NCI-H345 treated with DMSO at 0.1 percent for 48 hours (cell line): ENCODE measurements around the gene ZNF215.
"Not testable (repeated sequence)": the region's sequence is repeated elsewhere in the genome, so short reads cannot be mapped to it uniquely, and the experiment has no call there.

Experiments
- DNase-seq: peaks from one replicate; lab custom pipeline; 2025; ENCODE audit not compliant: unreplicated experiment; lab: John Stamatoyannopoulos, UW

ZNF215 gene

DNA sequence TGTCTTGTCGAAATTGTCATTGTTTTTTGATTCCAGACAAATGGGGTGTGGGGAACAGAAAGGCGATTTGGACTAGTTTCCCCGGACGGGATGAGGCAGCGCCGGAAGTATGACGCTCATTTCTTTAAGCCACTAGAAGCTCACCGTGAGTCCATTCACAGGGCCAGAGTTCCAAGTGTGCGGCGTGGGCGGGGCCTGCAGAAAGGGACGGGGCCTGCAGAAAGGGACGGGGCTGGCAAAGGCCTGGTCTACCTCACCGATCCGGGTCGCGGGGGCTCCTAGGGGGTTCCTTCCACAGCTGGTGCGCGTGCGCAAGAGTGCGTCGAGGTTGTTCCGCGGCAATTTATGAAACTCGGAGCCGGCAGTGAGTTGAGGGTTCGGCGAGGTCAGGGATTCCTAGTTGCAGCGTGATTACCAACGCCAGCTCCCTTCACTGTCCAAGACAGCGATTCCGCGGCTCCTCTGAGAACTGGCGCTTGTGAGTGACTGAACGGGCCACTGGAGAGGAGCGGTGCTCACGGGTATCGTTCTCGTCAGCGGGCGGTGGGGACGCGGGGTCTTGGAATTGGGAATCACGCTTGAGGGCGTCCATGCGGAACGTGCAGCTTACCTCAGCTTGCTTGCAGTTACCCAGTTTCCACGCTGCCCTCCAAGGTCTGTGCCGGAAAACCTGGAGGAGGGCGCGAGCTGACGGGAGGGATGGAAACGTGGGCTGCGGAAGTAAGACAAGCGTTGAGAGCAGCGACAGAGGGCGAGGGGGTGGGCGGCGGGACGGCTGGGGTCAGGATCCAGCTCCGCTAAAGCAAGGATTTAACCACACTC lies at the start of gene ZNF215:
Gene ZNF215, plus strand, starts transcription at position 219 of the 822 bp plus-strand sequence. CDS start 5,847 bp downstream, outside the sequence.
- peak; percentile 83 for DNase-seq

DNA sequence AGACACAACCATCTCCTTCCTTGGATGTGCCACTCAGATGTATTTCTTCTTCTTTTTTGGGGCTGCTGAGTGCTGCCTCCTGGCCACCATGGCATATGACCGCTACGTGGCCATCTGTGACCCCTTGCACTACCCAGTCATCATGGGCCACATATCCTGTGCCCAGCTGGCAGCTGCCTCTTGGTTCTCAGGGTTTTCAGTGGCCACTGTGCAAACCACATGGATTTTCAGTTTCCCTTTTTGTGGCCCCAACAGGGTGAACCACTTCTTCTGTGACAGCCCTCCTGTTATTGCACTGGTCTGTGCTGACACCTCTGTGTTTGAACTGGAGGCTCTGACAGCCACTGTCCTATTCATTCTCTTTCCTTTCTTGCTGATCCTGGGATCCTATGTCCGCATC lies 49.3 kb upstream of the ZNF215 start:
- no peak for DNase-seq

DNA sequence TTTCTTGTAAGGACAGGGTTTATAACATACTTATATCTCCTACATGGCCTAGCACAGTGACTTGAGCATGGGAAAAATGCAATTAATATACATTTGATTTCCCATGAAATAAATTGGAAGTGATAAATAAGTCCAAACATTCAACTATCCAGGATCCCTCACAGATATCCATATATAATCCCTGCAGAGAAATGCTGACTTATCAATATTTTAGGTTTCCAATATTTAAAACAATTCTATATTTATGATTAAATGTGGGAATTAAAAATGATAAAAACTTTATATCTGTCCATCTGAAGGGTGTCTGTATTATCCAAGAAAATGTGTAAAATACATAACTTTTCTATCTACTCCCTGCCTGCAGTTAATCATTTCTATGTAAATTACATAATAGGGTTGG lies 43.5 kb upstream of the ZNF215 start:
- DNase-seq: no peak

DNA sequence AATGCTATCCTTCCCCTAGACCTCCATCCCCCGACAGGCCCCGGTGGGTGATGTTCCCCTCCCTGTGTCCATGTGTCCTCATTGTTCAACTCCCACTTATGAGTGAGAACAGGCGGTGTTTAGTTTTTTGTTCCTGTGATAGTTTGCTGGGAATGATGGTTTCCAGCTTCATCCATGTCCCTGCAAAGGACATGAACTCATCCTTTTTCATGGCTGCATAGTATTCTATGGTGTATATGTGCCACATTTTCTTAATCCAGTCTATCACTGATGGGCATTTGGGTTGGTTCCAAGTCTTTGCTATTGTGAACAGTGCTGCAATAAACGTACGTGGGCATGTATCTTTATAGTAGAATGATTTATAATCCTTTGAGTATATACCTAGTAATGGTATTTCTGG lies 38.5 kb upstream of the ZNF215 start:
- not testable (repeated sequence) for DNase-seq

DNA sequence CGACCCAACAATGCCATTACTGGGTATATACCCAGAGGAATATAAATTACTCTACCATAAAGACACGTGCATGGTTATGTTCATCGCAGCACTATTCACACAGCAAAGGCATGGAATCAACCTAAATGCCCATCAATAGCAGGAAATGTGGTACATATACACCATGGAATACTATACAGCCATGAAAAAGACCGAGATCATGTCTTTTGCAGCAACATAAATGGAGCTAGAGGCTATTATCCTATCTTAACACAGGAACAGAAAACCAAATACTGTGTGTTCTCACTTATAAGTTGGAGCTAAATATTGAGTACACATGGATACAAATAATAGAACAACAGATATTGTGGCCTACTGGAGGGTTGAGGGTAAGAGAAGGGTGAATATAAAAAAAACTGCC lies 37.4 kb upstream of the ZNF215 start:
- no peak for DNase-seq

DNA sequence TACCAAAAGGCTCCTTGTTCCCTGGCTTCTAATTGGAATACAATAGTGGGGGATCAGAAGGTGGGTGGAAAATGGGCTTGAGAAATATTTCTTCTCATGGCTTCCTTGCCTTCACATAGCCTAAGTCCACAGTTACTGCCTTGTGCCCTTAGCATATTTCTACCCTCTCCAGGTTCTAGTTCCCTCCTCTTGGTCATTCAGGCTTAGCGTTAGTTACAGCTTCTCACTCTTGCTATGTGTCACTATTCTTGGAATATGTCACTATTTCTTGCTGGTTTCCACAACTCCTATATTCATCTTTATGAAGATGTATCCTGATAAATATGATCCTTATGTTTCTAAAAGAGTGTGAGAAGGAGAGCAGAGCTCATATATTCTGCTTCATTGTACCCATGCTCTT lies 36.4 kb upstream of the ZNF215 start:
- no peak for DNase-seq

DNA sequence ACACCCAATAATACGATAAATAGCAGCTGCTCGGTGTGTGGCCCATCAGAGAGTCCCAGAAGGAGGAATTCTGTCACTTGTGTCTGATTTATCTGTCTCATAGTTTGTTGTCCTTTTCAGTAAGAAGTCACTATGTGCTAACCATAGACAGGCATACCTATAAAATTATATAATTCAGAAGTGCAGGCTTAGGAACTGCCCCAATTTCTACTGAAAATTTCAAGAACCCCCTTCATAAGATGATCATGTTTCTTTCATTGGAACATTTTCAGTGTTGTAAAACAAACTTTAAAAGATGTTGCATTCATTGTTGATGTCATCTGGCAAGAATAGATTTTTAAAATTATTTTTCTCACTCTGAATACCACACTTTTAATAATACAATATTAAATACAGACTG lies 33.8 kb upstream of the ZNF215 start, which contains the start of gene OR2D2:
Gene OR2D2, minus strand, starts transcription at position 101 of the 400 bp plus-strand sequence. Its CDS starts 0 bp downstream, at position 101.
- DNase-seq: no peak

DNA sequence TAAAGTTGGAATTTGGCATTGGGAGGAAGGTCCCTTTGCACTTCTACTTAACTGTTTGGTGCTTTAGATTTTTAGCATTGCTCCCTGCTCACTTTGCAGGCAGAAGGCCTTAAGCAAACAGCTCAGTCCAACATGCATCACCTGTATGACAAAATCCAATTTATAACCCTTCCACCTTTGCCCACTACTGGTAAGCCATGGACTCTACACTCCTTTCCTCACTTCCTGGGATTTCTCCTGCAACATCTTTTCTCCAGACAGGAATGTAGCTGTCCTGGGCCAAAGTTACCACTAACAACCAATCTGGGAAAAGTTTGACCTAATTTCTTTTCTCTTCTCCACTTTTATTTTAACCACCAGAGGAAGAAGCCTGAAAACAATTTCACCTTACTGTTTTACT lies 32.1 kb upstream of the ZNF215 start:
- DNase-seq: no peak

DNA sequence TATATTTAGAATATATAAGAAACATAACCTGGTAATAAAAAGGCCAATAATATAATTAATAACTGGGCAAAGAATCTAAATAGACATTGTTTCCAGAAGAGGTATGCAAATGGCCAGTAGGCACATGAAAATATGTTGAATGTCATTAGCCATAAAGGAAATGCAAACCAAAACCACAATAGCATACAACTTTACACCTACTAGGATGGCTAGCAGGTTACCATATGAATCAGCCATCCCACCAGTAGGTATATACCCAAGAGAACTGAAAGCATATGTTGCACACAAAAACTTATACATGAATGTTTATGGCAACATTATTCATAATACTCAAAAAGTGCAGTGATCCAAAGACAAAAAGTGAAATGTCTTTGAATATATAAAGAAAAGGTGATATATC lies 31.2 kb upstream of the ZNF215 start:
- DNase-seq: no peak

DNA sequence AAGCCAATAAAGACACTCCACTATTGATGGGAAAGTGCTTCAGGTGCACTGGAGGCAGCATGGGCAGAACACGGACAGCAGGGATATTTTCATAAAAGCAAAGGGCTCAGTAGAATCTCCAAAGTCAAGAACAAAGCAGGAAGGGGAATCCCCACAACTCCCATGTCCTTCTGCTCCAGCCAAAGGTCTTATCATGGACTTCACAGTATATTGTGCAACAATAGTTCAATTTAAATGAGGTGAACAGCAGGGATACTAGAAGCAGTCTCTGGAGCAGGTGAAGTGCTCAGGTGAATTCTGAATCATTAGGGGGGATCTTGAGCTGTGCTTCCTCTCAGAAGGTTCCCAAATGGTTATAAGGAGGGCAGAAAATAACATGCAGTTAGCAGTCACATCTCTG lies 27.3 kb upstream of the ZNF215 start:
- no peak for DNase-seq

DNA sequence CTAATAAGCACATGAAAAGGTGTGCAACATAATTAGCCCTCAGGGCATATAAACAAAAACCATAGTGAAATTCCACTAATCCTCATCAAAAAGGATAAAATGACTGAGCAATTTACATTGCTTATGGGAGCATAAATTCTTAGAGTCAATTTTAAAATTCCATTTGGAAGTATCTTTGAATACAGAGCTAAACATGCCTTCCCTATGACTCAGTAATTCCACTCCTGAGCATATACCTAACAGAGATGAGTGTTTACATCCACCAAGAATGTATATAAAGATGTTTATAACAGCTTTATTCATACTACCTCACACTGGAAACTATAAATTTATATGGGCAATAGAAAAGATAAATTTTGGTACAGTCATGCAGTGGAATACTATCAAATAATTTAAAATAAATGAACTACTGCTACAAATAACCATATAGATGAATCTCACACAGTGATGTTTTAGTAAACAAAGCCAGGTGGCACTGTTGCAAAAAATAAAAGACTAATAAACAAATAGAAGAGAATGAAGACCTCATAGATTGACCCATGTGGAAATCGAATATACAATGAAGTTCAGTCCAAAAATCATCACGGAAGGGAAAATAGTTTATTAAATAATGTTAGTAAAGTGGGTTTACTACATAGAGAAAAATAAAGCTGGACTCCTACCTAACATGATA lies 25.8 kb upstream of the ZNF215 start:
- DNase-seq: no peak

DNA sequence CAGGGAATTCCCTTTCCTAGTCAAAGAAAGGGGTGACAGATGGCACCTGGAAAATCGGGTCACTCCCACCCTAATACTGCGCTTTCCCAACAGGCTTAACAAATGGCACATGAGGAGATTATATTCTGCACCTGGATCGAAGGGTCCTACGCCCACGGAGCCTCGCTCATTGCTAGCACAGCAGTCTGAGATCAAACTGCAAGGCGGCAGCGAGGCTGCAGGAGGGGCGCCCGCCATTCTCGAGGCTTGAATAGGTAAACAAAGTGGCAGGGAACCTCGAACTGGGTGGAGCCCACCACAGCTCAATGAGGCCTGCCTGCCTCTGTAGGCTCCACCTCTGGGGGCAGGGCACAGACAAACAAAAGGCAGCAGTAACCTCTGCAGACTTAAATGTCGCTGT lies 21.4 kb upstream of the ZNF215 start:
- not testable (repeated sequence) for DNase-seq

DNA sequence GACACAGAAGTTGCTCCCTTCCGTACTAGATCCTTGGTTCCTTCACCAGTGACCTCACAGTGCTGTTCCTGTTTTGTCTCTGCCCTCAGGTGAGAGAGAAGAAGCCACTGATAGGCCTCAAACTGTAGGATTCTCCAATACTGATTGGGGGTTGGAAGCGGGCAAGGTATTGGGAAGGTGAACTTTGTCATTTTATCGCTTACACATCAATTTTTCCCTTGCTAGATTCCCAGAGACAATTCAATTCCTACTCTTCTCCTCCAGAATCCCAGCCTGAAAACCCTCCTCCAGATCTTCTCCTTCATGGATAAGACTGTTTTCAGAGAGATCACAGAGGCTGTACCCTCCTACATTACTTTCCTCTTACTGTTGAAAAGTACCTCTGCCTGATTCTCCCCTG lies 14.8 kb upstream of the ZNF215 start:
- DNase-seq: no peak

DNA sequence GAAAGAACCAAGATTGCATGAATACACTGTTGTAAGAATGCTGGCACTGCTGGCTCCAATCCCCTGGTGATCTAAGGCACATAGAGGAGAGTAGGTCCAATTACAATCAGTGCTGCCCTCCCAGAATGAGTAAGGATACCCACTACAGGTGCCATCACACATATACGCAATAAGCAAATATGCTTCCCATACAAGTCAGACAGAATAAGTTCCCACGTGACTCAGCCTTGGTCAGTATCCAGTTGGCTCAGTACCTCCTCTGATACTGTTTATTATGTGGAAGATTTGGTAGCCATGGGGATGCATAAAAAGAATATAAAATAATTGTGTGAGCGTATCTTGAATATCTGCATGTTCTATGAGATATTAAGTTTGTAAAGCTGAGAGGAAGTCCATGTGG lies 14.3 kb upstream of the ZNF215 start:
- no peak for DNase-seq

DNA sequence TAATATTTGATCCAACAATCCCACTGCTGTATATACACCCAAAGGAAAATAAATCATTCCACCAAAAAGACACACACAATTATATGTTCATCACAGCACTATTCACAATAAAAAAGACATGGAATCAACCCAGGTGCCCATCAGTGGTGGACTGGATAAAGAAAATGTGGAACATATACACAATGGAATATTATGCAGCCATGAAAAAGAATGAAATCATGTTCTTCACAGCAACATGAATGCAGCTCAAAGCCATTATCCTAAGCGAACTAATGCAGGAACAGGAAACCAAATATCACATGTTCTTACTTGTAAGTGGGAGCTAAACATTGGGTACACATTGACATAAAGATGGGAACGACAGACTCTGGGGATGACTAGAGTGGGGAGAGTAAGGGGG lies 6.5 kb upstream of the ZNF215 start:
- no peak for DNase-seq

DNA sequence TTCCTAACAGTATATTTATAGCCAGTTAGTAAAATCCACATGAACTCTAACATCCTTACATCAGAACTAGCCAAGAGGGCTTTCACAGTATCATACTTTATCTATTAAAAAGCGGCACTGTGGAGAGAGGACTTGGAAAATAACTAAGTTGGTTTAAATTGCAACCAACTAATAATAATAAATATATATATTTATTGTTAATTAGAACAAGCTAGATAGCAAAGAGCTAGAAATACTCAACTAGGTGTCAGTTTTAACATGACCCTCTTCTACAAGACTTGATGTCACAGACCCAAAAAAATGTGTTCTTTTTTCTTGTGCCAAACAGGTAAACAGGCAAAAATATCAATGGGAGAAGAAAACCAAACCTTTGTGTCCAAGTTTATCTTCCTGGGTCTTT lies 5.5 kb upstream of the ZNF215 start, which contains the start of gene OR2D3:
Gene OR2D3, plus strand, starts transcription at position 301 of the 400 bp plus-strand sequence. Its CDS starts 0 bp downstream, at position 301.
- no peak for DNase-seq

DNA sequence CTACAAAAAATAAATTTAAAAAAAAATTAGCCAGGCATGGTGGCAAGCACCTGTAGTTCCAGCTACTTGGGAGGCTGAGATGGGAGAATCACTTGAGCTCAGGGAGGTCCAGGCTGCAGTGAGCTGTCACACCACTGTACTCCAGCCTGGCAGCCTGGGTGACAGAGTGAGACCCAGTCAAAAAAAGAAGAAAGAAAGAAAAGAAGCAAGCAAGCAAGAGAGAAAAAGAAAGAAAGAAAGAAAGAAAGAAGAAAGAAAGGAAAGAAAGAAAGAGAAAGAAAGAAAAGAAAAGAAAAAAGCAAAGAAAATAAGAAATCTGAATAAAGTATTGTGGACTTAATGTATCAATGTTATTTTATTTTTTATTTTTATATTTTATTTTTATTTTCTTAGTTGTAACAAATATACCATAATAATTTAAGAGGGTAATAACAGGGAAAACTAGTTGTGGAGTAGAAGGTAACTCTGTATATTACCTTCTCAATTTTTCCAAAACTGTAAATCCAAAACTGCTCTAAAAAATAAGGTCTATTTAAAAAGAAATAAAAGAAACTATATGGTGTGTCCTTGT lies 1.1 kb upstream of the ZNF215 start:
- no peak for DNase-seq

DNA sequence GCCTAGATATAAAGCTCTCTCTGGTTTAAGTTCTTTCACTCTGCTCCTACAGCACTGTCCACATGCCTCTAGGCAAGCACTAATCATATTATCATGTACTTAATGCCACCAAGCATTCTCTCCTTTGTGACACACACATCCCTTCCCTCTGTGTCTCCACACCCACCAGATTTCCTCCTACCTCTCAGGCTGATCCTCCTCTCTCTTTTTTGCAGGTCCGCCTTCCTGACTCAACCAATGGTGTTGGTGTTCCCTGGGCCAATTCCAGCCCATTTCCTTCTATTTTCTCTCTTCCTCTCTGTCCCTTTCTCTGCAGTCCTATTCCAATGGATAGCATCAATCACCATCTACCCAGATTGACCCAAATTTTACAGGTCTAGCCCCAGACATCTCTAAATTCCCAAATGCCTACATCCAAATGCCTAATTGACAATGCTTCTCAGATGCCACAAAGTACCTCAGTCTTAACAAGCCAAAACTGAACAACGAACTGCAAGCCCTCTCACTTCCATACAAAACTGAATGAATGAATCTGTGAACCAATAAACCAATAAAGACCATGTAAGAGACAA lies 504 bp upstream of the ZNF215 start:
- peak; percentile 67 for DNase-seq

DNA sequence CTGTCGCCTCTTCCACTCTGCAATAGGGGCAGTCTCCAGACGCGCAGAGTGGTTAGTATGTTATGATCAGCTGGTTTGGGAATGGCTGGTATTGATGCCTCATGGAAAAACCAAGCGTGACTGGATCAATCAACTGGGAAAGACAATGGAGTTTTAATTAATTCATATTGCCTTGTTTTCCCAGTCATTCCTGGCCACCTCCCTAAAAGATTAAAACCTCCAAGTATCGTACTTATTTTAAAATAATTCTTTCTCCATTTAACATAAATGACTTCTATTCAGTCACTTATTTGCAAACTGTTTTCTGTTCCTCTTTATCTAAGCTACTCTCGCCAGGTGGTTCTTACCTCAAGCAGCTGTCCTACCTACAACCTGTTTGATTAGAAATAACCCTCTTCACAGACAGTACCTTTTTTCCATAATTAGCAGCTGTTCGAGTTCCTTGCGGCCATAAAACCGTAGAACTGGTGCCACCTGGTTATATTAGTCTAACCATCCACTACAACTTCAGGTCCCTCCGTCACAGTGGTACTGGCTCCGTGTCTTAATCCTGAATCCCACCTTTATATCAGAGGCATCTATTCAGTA lies 898 bp downstream of the ZNF215 start:
- peak; percentile 68 for DNase-seq

DNA sequence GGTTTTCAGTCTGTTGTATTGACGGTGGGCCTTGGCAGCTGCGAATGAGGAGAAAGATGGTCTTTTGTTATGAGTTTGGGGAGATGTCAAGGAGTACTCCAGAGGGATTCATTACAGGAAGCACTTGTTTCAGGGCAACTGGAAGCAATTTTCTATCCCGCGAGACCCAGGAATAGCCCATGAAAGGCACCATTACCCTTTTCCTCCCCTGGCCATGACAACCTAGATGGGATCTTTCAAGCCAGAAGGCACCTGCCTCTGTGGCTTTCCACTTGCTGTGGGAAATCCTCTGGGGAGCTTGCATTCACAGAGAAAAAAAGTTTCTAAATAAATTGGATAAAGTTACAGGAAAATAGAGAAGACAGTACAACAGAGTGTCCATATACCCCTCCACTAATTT lies 2.7 kb downstream of the ZNF215 start:
- no peak for DNase-seq

DNA sequence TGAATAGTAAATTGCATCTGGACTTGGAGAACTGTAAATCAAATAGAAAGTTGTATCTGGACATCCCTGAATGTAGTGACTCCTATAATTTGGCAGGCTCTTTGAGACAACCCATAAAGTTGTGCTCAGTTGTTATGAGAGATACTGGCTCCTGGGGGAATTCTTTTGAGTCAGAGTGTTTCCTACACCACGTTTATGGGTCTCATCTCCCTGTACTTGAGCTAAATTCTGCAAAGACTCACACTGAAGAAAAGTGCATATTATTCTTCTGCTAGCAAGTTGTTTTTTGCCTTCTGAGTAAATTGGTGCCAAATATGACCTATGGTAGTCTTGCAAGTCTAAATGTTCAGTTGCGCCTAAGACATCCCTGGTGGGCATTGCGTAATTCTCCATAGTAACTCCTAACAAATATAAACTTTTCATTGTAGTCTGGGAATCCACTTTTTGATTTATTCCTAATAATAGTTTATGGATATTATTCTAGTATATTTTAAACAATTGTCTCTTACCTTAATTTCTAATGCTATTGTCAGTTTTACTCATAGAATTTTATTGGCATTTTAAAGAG lies 5.0 kb downstream of the ZNF215 start:
- no peak for DNase-seq
